HT1080 (cell line): ENCODE data around the gene GRM2. TPM values are rescaled to one million over a fixed set of nuclear protein-coding genes. Genes with fewer than 3 reads are reported as not detected.
A peak's percentile ranks its signal among the peaks of the same experiment; 100 is the strongest.

Experiments used
- DNase-seq: peaks from one replicate; pipeline ENCODE4 v3.0.0-alpha.2; 2015; ENCODE audit warnings: low read depth
- total RNA-seq: library from RNA; depleted of rRNA; stranded (reverse); fragments of >200 nt; shearing (Covaris generic); gene quantifications from 2 replicates; pipeline ENCODE4 v1.2.3, GENCODE V29; 2014

Gene GRM2
- total RNA-seq, 1 experiment from 2014 or later, result 0.06 TPM

GRCh38 chr3:51704511-51704950, 2.3 kb upstream of the GRM2 start:
- no peak for DNase-seq

GRCh38 chr3:51705276-51706020, 1.4 kb upstream of the GRM2 start:
- no peak for DNase-seq

GRCh38 chr3:51706021-51706485, 815 bp upstream of the GRM2 start:
- no peak for DNase-seq

GRCh38 chr3:51708216-51708845, 1.5 kb downstream of the GRM2 start:
- no peak for DNase-seq

GRCh38 chr3:51709004-51709420, 2.1 kb downstream of the GRM2 start:
- DNase-seq, result no peak

GRCh38 chr3:51709675-51710074, 2.8 kb downstream of the GRM2 start:
- DNase-seq, result no peak

- DNase-seq, result peak; percentile 17
Measured at GRCh38 chr3:51710631-51711351, 3.9 kb downstream of the GRM2 start.

- no peak for DNase-seq
Measured at GRCh38 chr3:51711352-51712037, 4.6 kb downstream of the GRM2 start.

- no peak for DNase-seq
Measured at GRCh38 chr3:51712038-51712420, 5.2 kb downstream of the GRM2 start.

GRCh38 chr3:51712511-51712931, 5.7 kb downstream of the GRM2 start:
- DNase-seq, result no peak

- no peak for DNase-seq
Measured at GRCh38 chr3:51712963-51713362, 6.1 kb downstream of the GRM2 start.

GRCh38 chr3:51715231-51715976, 8.5 kb downstream of the GRM2 start:
- no peak for DNase-seq

- DNase-seq, result no peak
Measured at GRCh38 chr3:51715977-51716294, 9.1 kb downstream of the GRM2 start.

- no peak for DNase-seq
Measured at GRCh38 chr3:51716805-51717204, 9.9 kb downstream of the GRM2 start.

- DNase-seq, result no peak
Measured at GRCh38 chr3:51717446-51717845, 10.6 kb downstream of the GRM2 start.

GRCh38 chr3:51717947-51718346, 11.1 kb downstream of the GRM2 start:
- DNase-seq, result no peak

GRCh38 chr3:51718547-51719409, 11.9 kb downstream of the GRM2 start:
- DNase-seq, result peak; percentile 62

- no peak for DNase-seq
Measured at GRCh38 chr3:51719410-51720025, 12.7 kb downstream of the GRM2 start.

GRCh38 chr3:51720292-51721061, 13.6 kb downstream of the GRM2 start:
- no peak for DNase-seq
